ENCODE measurements around the gene ZIC1. TPM values are rescaled to one million over a fixed set of nuclear protein-coding genes. Genes with fewer than 3 reads are reported as not detected.

Gene ZIC1
- polyA plus RNA-seq, 4 donors, result 0.03 TPM; not detected in 3

GRCh38 chr3:147410116-147410525, 956 bp downstream of the ZIC1 start:
- Histone ChIP-seq H3K27ac (ENCODE audit: low read depth in 1 of 3, low read length in 2 of 3) (no peak overlapping the region), H3K9me3 (ENCODE audit: control insufficient read depth in 2 of 2, insufficient read depth in 1 of 2, low read depth in 1 of 2, low read length in 1 of 2) (peaks cover 0 to under 1% of the 10 kb centered on the region in 2 donors), H3K4me1 (ENCODE audit: control insufficient read depth in 3 of 3, insufficient read depth in 2 of 3, low read depth in 1 of 3, low read length in 2 of 3) (peaks cover 0 to 15% (median 3%) of the 10 kb centered on the region in 3 donors), H3K27me3 (ENCODE audit: control insufficient read depth in 3 of 3, insufficient read depth in 3 of 3, low read length in 3 of 3) (peaks cover 9 to 97% (median 75%) of the 10 kb centered on the region in 3 donors), H3K4me3 (ENCODE audit: low read depth in 1 of 3, low read length in 3 of 3) (peak overlapping the region in 1 of 3 donors; percentile 24), H3K36me3 (ENCODE audit: control insufficient read depth in 3 of 3, insufficient read depth in 2 of 3, low read depth in 1 of 3, low read length in 3 of 3) (no peaks in the 10 kb centered on the region)
- DNase-seq (no peak), FAIRE-seq (no peak)
- 6 to 19% (median 15%) methylated on average over 35 to 52 of the region's 52 CpGs for WGBS, 3 donors

GRCh38 chr3:147410526-147411237, 1.5 kb downstream of the ZIC1 start:
- peaks cover 9 to 97% (median 72%) of the 10 kb centered on the region in 3 donors for H3K27me3 ChIP-seq (ENCODE audit: control insufficient read depth in 3 of 3, insufficient read depth in 3 of 3, low read length in 3 of 3)
- H3K4me1 ChIP-seq (ENCODE audit: control insufficient read depth in 3 of 3, insufficient read depth in 2 of 3, low read depth in 1 of 3, low read length in 2 of 3), result peaks cover 0 to 15% (median 3%) of the 10 kb centered on the region in 3 donors
- WGBS, 3 donors, result 3 to 11% (median 8%) methylated on average over 47 to 61 of the region's 61 CpGs
- no peaks in the 10 kb centered on the region for H3K36me3 ChIP-seq (ENCODE audit: control insufficient read depth in 3 of 3, insufficient read depth in 2 of 3, low read depth in 1 of 3, low read length in 3 of 3)
- peak overlapping the region in 2 of 3 donors; percentile 14 to 24 for H3K4me3 ChIP-seq (ENCODE audit: low read depth in 1 of 3, low read length in 3 of 3)
- no peak overlapping the region for H3K27ac ChIP-seq (ENCODE audit: low read depth in 1 of 3, low read length in 2 of 3)
- DNase-seq (no peak), FAIRE-seq (no peak)
- H3K9me3 ChIP-seq (ENCODE audit: control insufficient read depth in 2 of 2, insufficient read depth in 1 of 2, low read depth in 1 of 2, low read length in 1 of 2), result no peaks in the 10 kb centered on the region

GRCh38 chr3:147411238-147411814, 2.2 kb downstream of the ZIC1 start:
- Histone ChIP-seq H3K27me3 (ENCODE audit: control insufficient read depth in 3 of 3, insufficient read depth in 3 of 3, low read length in 3 of 3) (peaks cover 9 to 94% (median 68%) of the 10 kb centered on the region in 3 donors), H3K36me3 (ENCODE audit: control insufficient read depth in 3 of 3, insufficient read depth in 2 of 3, low read depth in 1 of 3, low read length in 3 of 3) (no peaks in the 10 kb centered on the region), H3K9me3 (ENCODE audit: control insufficient read depth in 2 of 2, insufficient read depth in 1 of 2, low read depth in 1 of 2, low read length in 1 of 2) (no peaks in the 10 kb centered on the region), H3K4me3 (ENCODE audit: low read depth in 1 of 3, low read length in 3 of 3) (peak overlapping the region in 1 of 3 donors; percentile 24), H3K27ac (ENCODE audit: low read depth in 1 of 3, low read length in 2 of 3) (no peak overlapping the region), H3K4me1 (ENCODE audit: control insufficient read depth in 3 of 3, insufficient read depth in 2 of 3, low read depth in 1 of 3, low read length in 2 of 3) (peaks cover 0 to 15% (median 3%) of the 10 kb centered on the region in 3 donors)
- no peak for DNase-seq
- 3 to 10% (median 4%) methylated on average over 14 of the region's 14 CpGs for WGBS, 3 donors
- FAIRE-seq, result no peak

DNA sequence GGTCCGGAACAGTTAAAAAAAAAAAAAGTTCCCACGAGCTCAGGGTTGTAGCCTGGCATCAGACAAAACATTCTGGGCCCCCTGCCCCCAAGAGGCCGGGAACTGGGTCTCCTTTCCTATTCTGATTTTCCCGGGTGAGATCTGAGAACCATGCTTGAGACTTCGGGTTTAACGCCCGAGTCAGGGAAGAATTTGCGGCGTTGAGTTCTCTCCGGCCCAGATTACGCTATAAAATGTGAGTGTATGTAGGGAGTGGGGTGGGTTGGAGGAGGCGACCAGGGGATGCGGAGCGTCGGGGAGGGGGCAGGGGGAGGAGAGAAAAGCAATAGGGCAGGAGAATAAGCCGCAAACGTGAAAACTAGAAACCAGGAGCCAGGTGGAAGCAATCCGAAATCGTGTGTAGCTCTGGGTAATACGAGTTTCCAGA, 2.7 kb downstream of the ZIC1 start:
- no peaks in the 10 kb centered on the region for H3K9me3 ChIP-seq (ENCODE audit: control insufficient read depth in 2 of 2, insufficient read depth in 1 of 2, low read depth in 1 of 2, low read length in 1 of 2)
- DNase-seq (no peak), FAIRE-seq (no peak)
- H3K36me3 ChIP-seq (ENCODE audit: control insufficient read depth in 3 of 3, insufficient read depth in 2 of 3, low read depth in 1 of 3, low read length in 3 of 3), result no peaks in the 10 kb centered on the region
- peaks cover 9 to 89% (median 63%) of the 10 kb centered on the region in 3 donors for H3K27me3 ChIP-seq (ENCODE audit: control insufficient read depth in 3 of 3, insufficient read depth in 3 of 3, low read length in 3 of 3)
- no peak overlapping the region for H3K27ac ChIP-seq (ENCODE audit: low read depth in 1 of 3, low read length in 2 of 3)
- H3K4me1 ChIP-seq (ENCODE audit: control insufficient read depth in 3 of 3, insufficient read depth in 2 of 3, low read depth in 1 of 3, low read length in 2 of 3), result peaks cover 0 to 15% (median 3%) of the 10 kb centered on the region in 3 donors
- no peak overlapping the region for H3K4me3 ChIP-seq (ENCODE audit: low read depth in 1 of 3, low read length in 3 of 3)
- 10 to 14% (median 10%) methylated on average over 20 of the region's 20 CpGs for WGBS, 3 donors

DNA sequence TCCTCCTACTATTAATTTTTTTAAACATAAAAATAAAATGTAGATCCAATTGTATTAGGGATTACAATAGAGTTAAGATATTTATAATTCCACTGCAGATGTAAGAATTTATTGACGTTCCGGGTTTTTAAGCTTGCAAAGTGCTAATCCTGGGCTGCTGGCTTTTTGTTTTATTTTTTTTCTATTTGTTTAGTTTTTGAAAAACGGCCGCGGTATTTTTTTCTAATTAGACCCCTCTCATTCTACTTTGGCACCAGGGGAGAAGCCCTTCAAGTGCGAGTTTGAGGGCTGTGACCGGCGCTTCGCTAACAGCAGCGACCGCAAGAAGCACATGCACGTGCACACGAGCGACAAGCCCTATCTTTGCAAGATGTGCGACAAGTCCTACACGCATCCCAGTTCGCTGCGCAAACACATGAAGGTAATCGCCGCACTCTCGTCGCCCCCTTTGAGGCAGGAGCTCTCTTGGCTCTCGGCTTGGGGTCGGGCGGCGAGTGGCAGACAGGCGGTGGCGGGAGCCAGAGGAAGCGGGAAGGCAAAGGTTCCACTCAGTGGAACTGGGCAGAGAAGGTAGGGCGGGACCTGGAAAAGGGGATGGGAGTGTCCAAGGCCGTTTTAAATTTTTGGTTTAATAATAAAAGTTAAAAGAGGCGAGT, 3.2 kb downstream of the ZIC1 start:
- Histone ChIP-seq H3K27me3 (ENCODE audit: control insufficient read depth in 3 of 3, insufficient read depth in 3 of 3, low read length in 3 of 3) (peaks cover 9 to 87% (median 59%) of the 10 kb centered on the region in 3 donors), H3K4me1 (ENCODE audit: control insufficient read depth in 3 of 3, insufficient read depth in 2 of 3, low read depth in 1 of 3, low read length in 2 of 3) (peaks cover 0 to 15% (median 3%) of the 10 kb centered on the region in 3 donors), H3K9me3 (ENCODE audit: control insufficient read depth in 2 of 2, insufficient read depth in 1 of 2, low read depth in 1 of 2, low read length in 1 of 2) (no peaks in the 10 kb centered on the region)

GRCh38 chr3:147412917-147413685, 3.9 kb downstream of the ZIC1 start:
- no peak overlapping the region for H3K27ac ChIP-seq (ENCODE audit: low read depth in 1 of 3, low read length in 2 of 3)
- peaks cover 0 to 15% (median 3%) of the 10 kb centered on the region in 3 donors for H3K4me1 ChIP-seq (ENCODE audit: control insufficient read depth in 3 of 3, insufficient read depth in 2 of 3, low read depth in 1 of 3, low read length in 2 of 3)
- H3K36me3 ChIP-seq (ENCODE audit: control insufficient read depth in 3 of 3, insufficient read depth in 2 of 3, low read depth in 1 of 3, low read length in 3 of 3), result no peaks in the 10 kb centered on the region
- H3K9me3 ChIP-seq (ENCODE audit: control insufficient read depth in 2 of 2, insufficient read depth in 1 of 2, low read depth in 1 of 2, low read length in 1 of 2), result no peaks in the 10 kb centered on the region
- 6 to 9% (median 7%) methylated on average over 37 of the region's 37 CpGs for WGBS, 3 donors
- DNase-seq, result no peak
- H3K4me3 ChIP-seq (ENCODE audit: low read depth in 1 of 3, low read length in 3 of 3), result peak overlapping the region in 1 of 3 donors; percentile 24
- no peak for FAIRE-seq
- H3K27me3 ChIP-seq (ENCODE audit: control insufficient read depth in 3 of 3, insufficient read depth in 3 of 3, low read length in 3 of 3), result peaks cover 9 to 87% (median 55%) of the 10 kb centered on the region in 3 donors

More for the DNA sequence above, 3.2 kb downstream of the ZIC1 start:
- FAIRE-seq (no peak), DNase-seq (no peak)
- WGBS, 3 donors, result 9 to 17% (median 16%) methylated on average over 32 of the region's 32 CpGs
- no peaks in the 10 kb centered on the region for H3K36me3 ChIP-seq (ENCODE audit: control insufficient read depth in 3 of 3, insufficient read depth in 2 of 3, low read depth in 1 of 3, low read length in 3 of 3)
- no peak overlapping the region for H3K27ac ChIP-seq (ENCODE audit: low read depth in 1 of 3, low read length in 2 of 3)
- no peak overlapping the region for H3K4me3 ChIP-seq (ENCODE audit: low read depth in 1 of 3, low read length in 3 of 3)

- Histone ChIP-seq H3K27me3 (ENCODE audit: control insufficient read depth in 3 of 3, insufficient read depth in 3 of 3, low read length in 3 of 3) (peaks cover 9 to 87% (median 56%) of the 10 kb centered on the region in 3 donors), H3K9me3 (ENCODE audit: control insufficient read depth in 2 of 2, insufficient read depth in 1 of 2, low read depth in 1 of 2, low read length in 1 of 2) (no peaks in the 10 kb centered on the region), H3K4me3 (ENCODE audit: low read depth in 1 of 3, low read length in 3 of 3) (peak overlapping the region in 1 of 3 donors; percentile 24), H3K27ac (ENCODE audit: low read depth in 1 of 3, low read length in 2 of 3) (no peak overlapping the region), H3K4me1 (ENCODE audit: control insufficient read depth in 3 of 3, insufficient read depth in 2 of 3, low read depth in 1 of 3, low read length in 2 of 3) (peaks cover 0 to 15% (median 3%) of the 10 kb centered on the region in 3 donors), H3K36me3 (ENCODE audit: control insufficient read depth in 3 of 3, insufficient read depth in 2 of 3, low read depth in 1 of 3, low read length in 3 of 3) (no peaks in the 10 kb centered on the region)
- no peak for DNase-seq
- 5 to 7% (median 5%) methylated on average over 23 to 24 of the region's 24 CpGs for WGBS, 3 donors
- no peak for FAIRE-seq
Measured at GRCh38 chr3:147413686-147414389, 4.7 kb downstream of the ZIC1 start.

Measured in small intestine (tissue), 7 donors.